Right atrium auricular region (tissue), 2 donors: ENCODE measurements around the gene RHNO1. TPM values are rescaled to one million over a fixed set of nuclear protein-coding genes. Genes with fewer than 3 reads are reported as not detected.

Experiments
- DNase-seq: peaks from one replicate; pipeline ENCODE4 v3.0.0-alpha.2; 2019; ENCODE audit warnings: low spot score
- H3K27ac ChIP-seq, 2 donors: fragments of 200-600 bp; sonication (generic); 1 replicate in 1 of 2; 2 replicates in 1 of 2; pipeline ENCODE4 v1.5.1; 2016 to 2019
- H3K27me3 ChIP-seq, 2 donors: fragments of 200-600 bp; sonication (generic); one replicate each; pipeline versions ENCODE4 v1.5.1 to v1.6.0; 2017 to 2019
- H3K36me3 ChIP-seq: fragments of 200-600 bp; sonication (generic); one replicate; pipeline ENCODE4 v1.5.1; 2016
- H3K4me1 ChIP-seq, 2 donors: fragments of 200-600 bp; sonication (generic); one replicate each; pipeline versions ENCODE4 v1.5.1 to v1.6.0; 2017 to 2019
- H3K4me3 ChIP-seq, 2 donors: fragments of 200-600 bp; sonication (generic); 1 replicate in 1 of 2; 2 replicates in 1 of 2; pipeline ENCODE4 v1.5.1; 2017 to 2019; ENCODE audit warnings: mild to moderate bottlenecking in 1 of 2, moderate library complexity in 1 of 2
- H3K9me3 ChIP-seq, 2 donors: fragments of 200-600 bp; sonication (generic); one replicate each; pipeline ENCODE4 v1.5.1; 2019
- CTCF ChIP-seq, 2 donors: fragments of 200-600 bp; sonication (generic); IDR thresholded peaks; one replicate each; pipeline ENCODE4 v1.5.1; 2019; ENCODE audit warnings: antibody characterized with exemption in 2 of 2
- total RNA-seq, 2 donors: library from RNA; depleted of rRNA; stranded (reverse); fragments of >200 nt; gene quantifications; one replicate each; pipeline ENCODE4 v1.1.0, GENCODE V29; 2016

The RHNO1 gene
- total RNA-seq, 2 donors from 2014 or later, result 6.2 to 11.5 TPM

GRCh38 chr12:2919249-2919648, 42.2 kb downstream of the RHNO1 start:
- no peak overlapping the region for H3K4me3 ChIP-seq
- H3K4me1 ChIP-seq, result no peaks in the 10 kb centered on the region
- no peaks in the 10 kb centered on the region for H3K27me3 ChIP-seq
- no peaks in the 10 kb centered on the region for H3K9me3 ChIP-seq
- no peak for TF ChIP-seq CTCF (IDR thresholded peaks at IDR 0.05)
- H3K27ac ChIP-seq, result no peak overlapping the region
- DNase-seq, result no peak
- peaks cover 53% of the 10 kb centered on the region for H3K36me3 ChIP-seq

- Histone ChIP-seq H3K36me3 (peaks cover 54% of the 10 kb centered on the region), H3K4me1 (no peaks in the 10 kb centered on the region), H3K4me3 (no peak overlapping the region), H3K27me3 (no peaks in the 10 kb centered on the region), H3K27ac (no peak overlapping the region), H3K9me3 (no peaks in the 10 kb centered on the region)
- DNase-seq, result no peak
- TF ChIP-seq CTCF (IDR thresholded peaks at IDR 0.05), result no peak
Observed at GRCh38 chr12:2922329-2922728, 45.3 kb downstream of the RHNO1 start.

- DNase-seq, result no peak
- Histone ChIP-seq H3K36me3 (peaks cover 58% of the 10 kb centered on the region), H3K4me1 (no peaks in the 10 kb centered on the region), H3K27me3 (no peaks in the 10 kb centered on the region), H3K4me3 (no peak overlapping the region), H3K9me3 (no peaks in the 10 kb centered on the region), H3K27ac (no peak overlapping the region)
- no peak for TF ChIP-seq CTCF (IDR thresholded peaks at IDR 0.05)
Observed at GRCh38 chr12:2923057-2923456, 46.0 kb downstream of the RHNO1 start.

- Histone ChIP-seq H3K27ac (peak overlapping the region in 1 of 2 donors; percentile 24), H3K36me3 (peaks cover 64% of the 10 kb centered on the region)
Observed at GRCh38 chr12:2924019-2924418, 47.0 kb downstream of the RHNO1 start.

GRCh38 chr12:2925322-2925995, 48.4 kb downstream of the RHNO1 start:
- Histone ChIP-seq H3K9me3 (no peaks in the 10 kb centered on the region), H3K36me3 (peaks cover 72% of the 10 kb centered on the region), H3K4me1 (no peaks in the 10 kb centered on the region), H3K27me3 (no peaks in the 10 kb centered on the region), H3K27ac (no peak overlapping the region), H3K4me3 (no peak overlapping the region)
- no peak for DNase-seq
- TF ChIP-seq CTCF (IDR thresholded peaks at IDR 0.05), result no peak

More at GRCh38 chr12:2924019-2924418, 47.0 kb downstream of the RHNO1 start:
- no peak overlapping the region for H3K4me3 ChIP-seq
- DNase-seq, result no peak
- no peak for TF ChIP-seq CTCF (IDR thresholded peaks at IDR 0.05)
- no peaks in the 10 kb centered on the region for H3K9me3 ChIP-seq
- no peaks in the 10 kb centered on the region for H3K27me3 ChIP-seq
- no peaks in the 10 kb centered on the region for H3K4me1 ChIP-seq

- no peaks in the 10 kb centered on the region for H3K4me1 ChIP-seq
- no peaks in the 10 kb centered on the region for H3K9me3 ChIP-seq
- H3K36me3 ChIP-seq, result peaks cover 73% of the 10 kb centered on the region
- no peak overlapping the region for H3K4me3 ChIP-seq
- H3K27ac ChIP-seq, result no peak overlapping the region
- no peak for DNase-seq
- TF ChIP-seq CTCF (IDR thresholded peaks at IDR 0.05), result no peak
- H3K27me3 ChIP-seq, result no peaks in the 10 kb centered on the region
Observed at GRCh38 chr12:2930865-2931264, 53.8 kb downstream of the RHNO1 start.
